Measurements from ENCODE around the gene SBNO2. TPM values are rescaled to one million over a fixed set of nuclear protein-coding genes. Genes with fewer than 3 reads are reported as not detected.

The SBNO2 gene
- polyA plus RNA-seq, 1 experiment, result 9.9 TPM

GRCh38 chr19:1090731-1091543 lies 83.1 kb downstream of the SBNO2 start:
- ChIA-PET CTCF (interaction anchor here (1.4 kb wide), 1 partner anchor 104 kb away, joined by 3 read pairs; no protein-coding TSS in a partner anchor), POLR2A (interaction anchor here (0.6 kb wide), 1 partner anchor 514 kb away, joined by 3 read pairs; the partner anchor contains the start of gene UQCR11)
- no peak overlapping the region for H3K27ac ChIP-seq (ENCODE audit: low read depth, low read length)
- no peak for TF ChIP-seq CTCF (IDR thresholded peaks at IDR 0.05; ENCODE audit: low read depth, low read length)
- no peaks in the 10 kb centered on the region for H3K27me3 ChIP-seq (ENCODE audit: control insufficient read depth, insufficient read depth, low read length)
- no peaks in the 10 kb centered on the region; the same call in 1 of the 2 replicates for H3K9me3 ChIP-seq (ENCODE audit: control insufficient read depth, insufficient read depth, low read length)
- H3K4me3 ChIP-seq (ENCODE audit: low read depth, low read length), result no peak overlapping the region
- DNase-seq (ENCODE audit: low read depth, low spot score), result no peak

- CTCF ChIA-PET, result interaction anchor here (1.4 kb wide), 1 partner anchor 105 kb away, joined by 3 read pairs; no protein-coding TSS in a partner anchor
- no peak for DNase-seq (ENCODE audit: low read depth, low spot score)
- no peak for TF ChIP-seq CTCF (IDR thresholded peaks at IDR 0.05; ENCODE audit: low read depth, low read length)
- POLR2A ChIA-PET, result interaction anchor here (0.7 kb wide), 1 partner anchor 179 kb away, joined by 3 read pairs; the partner anchor contains the start of gene CIRBP
- Histone ChIP-seq H3K9me3 (ENCODE audit: control insufficient read depth, insufficient read depth, low read length) (no peaks in the 10 kb centered on the region; the same call in 1 of the 2 replicates), H3K27me3 (ENCODE audit: control insufficient read depth, insufficient read depth, low read length) (no peaks in the 10 kb centered on the region), H3K4me3 (ENCODE audit: low read depth, low read length) (no peak overlapping the region), H3K27ac (ENCODE audit: low read depth, low read length) (no peak overlapping the region)
These were observed 84.2 kb downstream of the SBNO2 start for GRCh38 chr19:1089891-1090290.

GRCh38 chr19:1089126-1089771 lies 84.8 kb downstream of the SBNO2 start:
- TF ChIP-seq CTCF (IDR thresholded peaks at IDR 0.05; ENCODE audit: low read depth, low read length), result no peak
- ChIA-PET POLR2A (interaction anchor here (0.7 kb wide), 1 partner anchor 180 kb away, joined by 3 read pairs; the partner anchor contains the start of gene CIRBP), CTCF (interaction anchor here (1.4 kb wide), 1 partner anchor 106 kb away, joined by 3 read pairs; no protein-coding TSS in a partner anchor)
- Histone ChIP-seq H3K27me3 (ENCODE audit: control insufficient read depth, insufficient read depth, low read length) (no peaks in the 10 kb centered on the region), H3K27ac (ENCODE audit: low read depth, low read length) (no peak overlapping the region), H3K9me3 (ENCODE audit: control insufficient read depth, insufficient read depth, low read length) (no peaks in the 10 kb centered on the region; the same call in 1 of the 2 replicates), H3K4me3 (ENCODE audit: low read depth, low read length) (no peak overlapping the region)
- no peak for DNase-seq (ENCODE audit: low read depth, low spot score)

GRCh38 chr19:1088416-1089010 lies 85.6 kb downstream of the SBNO2 start:
- CTCF ChIA-PET, result no interaction called here
- no peak for DNase-seq (ENCODE audit: low read depth, low spot score)

More at GRCh38 chr19:1088416-1089010, 85.6 kb downstream of the SBNO2 start:
- POLR2A ChIA-PET, result no interaction called here
- TF ChIP-seq CTCF (IDR thresholded peaks at IDR 0.05; ENCODE audit: low read depth, low read length), result no peak
- no peaks in the 10 kb centered on the region for H3K27me3 ChIP-seq (ENCODE audit: control insufficient read depth, insufficient read depth, low read length)
- no peak overlapping the region for H3K27ac ChIP-seq (ENCODE audit: low read depth, low read length)
- H3K9me3 ChIP-seq (ENCODE audit: control insufficient read depth, insufficient read depth, low read length), result no peaks in the 10 kb centered on the region; the same call in 1 of the 2 replicates
- H3K4me3 ChIP-seq (ENCODE audit: low read depth, low read length), result no peak overlapping the region
